GM12801 (cell line): Measurements from ENCODE around the gene MED25.

ENCODE experiments used
- CTCF ChIP-seq: IDR thresholded peaks from one replicate; pipeline ENCODE4 v1.5.1; 2011; ENCODE audit warnings: control low read depth; ENCODE audit not compliant: insufficient read length; ENCODE audit errors: extremely low read depth

Gene MED25

DNA sequence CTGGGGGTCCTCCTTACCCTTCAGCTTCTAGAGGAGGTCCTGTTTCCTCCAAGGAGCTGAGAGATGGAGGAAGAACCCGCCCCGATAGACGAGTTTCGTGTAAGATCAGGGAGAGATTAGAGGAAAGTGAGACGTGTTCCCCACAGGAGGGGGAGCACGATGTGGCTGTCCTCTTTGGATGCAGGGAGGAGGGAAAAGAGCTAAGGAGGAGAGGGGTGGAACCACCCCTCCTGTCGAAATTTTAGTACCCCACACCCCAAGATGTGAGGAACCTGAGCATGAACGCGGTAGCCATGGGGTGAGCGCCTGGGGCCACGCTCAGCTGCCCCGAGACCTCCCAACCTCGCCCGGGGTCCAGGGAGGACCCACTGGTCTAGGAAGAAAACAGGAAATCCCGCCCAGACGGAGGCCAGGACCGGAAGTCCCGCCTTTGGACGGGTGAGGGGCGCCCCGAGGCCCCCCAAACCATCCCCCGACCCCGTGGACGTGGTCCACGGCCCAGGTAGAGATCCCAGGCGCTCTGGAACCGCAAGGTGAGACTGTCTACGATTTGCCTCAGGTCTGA, 57.9 kb downstream of the MED25 start:
- no peak for TF ChIP-seq CTCF

GRCh38 chr19:49876422-49877019, 58.4 kb downstream of the MED25 start:
- TF ChIP-seq CTCF: no peak

GRCh38 chr19:49877020-49877878, 59.2 kb downstream of the MED25 start, which contains the start of the genes AKT1S1 and TBC1D17:
AKT1S1 (minus strand) TSS chr19:49877355; CDS start chr19:49873295, 4,060 bp downstream.
TBC1D17 (plus strand) TSS chr19:49877702; CDS start chr19:49877724, 22 bp downstream.
- TF ChIP-seq CTCF: no peak

DNA sequence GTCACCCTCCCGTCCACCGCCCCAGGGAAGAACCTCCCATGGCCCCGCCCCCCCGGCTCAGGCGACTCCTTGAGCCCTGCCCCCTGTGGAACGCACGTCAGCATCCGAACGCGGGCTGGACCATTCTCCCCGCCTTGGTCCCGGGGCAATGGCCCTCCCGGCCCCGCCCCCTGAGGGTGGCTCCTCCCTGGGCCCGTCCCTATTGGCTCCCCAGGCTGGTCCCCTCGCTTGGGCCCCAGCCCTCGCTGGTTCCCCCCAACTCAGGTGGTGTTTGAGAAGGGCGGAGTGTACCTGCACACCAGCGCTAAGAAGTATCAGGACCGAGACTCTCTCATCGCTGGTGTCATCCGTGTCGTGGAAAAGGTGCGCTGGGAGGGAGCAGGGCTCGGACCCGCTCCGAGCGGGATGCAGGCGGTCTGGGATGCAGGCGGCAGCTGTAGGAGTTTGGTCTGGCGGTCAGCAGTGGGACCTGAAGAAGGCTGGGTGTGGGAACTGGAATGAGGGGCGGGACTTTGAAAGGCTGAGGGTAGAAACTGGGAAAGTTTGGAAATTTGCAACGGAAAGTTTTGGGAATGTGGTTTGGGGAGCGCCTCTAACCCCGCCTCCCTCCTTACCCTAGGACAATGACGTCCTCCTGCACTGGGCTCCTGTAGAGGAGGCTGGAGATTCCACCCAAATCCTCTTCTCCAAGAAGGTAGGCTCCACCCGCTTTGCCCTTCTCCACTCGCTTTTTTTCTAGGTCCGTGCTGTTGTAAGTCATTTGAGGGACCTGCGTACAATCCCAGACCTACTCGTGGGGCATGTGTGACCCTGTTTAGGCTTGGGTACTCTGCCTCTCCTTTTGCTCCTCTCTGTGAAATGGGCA, 60.0 kb downstream of the MED25 start:
- no peak for TF ChIP-seq CTCF

DNA sequence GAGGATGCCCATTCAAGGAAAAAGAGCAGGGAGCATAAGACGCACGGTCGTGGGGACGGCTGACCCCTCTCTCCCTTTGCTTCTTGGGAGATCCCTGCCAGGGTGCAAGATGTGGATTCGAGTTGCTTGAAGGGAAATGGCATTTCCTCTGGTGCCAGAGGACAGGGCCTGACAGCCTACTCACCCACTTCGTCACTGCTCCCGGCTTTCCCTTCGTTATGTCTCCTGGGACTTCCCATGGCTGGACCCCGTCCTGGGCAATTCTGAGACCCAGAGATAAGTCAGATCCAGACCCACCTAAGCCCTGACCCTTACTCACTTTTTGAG, 60.6 kb downstream of the MED25 start:
- TF ChIP-seq CTCF: no peak

DNA sequence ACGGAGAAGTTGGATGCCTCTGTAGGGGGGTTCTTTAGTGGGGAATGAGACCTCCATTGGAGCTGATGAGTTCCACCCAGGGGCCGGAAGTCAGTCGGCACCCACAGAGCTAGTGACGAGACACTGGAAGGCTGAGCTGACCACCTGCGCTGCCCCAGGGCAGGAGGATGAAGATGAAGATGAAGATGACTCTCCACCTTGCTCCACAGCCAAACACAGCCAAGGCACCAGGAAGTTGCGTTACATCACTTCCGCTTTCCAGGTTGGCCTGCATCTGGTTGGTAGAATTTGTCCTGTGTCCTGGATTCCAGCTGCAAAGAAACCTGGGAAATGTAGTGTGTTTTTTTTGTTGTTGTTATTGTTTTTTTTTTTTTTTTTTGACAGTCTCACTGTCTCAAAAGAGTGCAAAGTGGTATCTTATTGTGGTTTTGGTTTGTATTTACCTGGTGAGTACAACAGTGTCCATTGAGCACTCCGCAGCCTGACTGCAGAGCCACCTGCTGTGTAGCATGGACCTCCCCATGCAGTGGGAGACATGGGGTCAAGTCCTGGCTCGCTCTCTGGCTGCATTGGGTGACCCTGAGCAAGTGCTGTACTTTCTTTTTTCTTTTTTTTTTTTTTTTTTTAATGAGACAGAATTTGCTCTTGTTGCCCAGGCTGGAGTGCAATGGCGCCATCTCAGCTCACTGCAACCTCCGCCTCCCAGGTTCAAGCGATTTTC, 61.3 kb downstream of the MED25 start:
- no peak for TF ChIP-seq CTCF
